Spleen (tissue), 11 donors: ENCODE data around the gene UBE2L6. TPM values are rescaled to one million over a fixed set of nuclear protein-coding genes. Genes with fewer than 3 reads are reported as not detected.
A peak's percentile ranks its signal among the peaks of the same experiment; 100 is the strongest.

Experiments used
- DNase-seq: peaks from one replicate; pipeline ENCODE4 v3.0.0-alpha.2; 2020
- H3K27ac ChIP-seq, 8 donors: fragments of 200-600 bp; sonication (generic) in 7 of 8; 1 replicate in 4 of 8; 2 replicates in 4 of 8; pipeline versions ENCODE4 v1.5.0 to v1.8.0; 2016 to 2021; ENCODE audit warnings: inconsistent platforms in 4 of 8, mild to moderate bottlenecking in 4 of 8, moderate library complexity in 1 of 8
- H3K27me3 ChIP-seq, 7 donors: fragments of 200-600 bp; sonication (generic) in 6 of 7; replicated peaks in 1 of 7; 1 replicate in 4 of 7; 2 replicates in 3 of 7; pipeline versions ENCODE4 v1.5.0 to v1.8.0; 2016 to 2021; ENCODE audit warnings: inconsistent platforms in 3 of 7, mild to moderate bottlenecking in 1 of 7
- H3K36me3 ChIP-seq, 6 donors: fragments of 200-600 bp; sonication (generic) in 5 of 6; 1 replicate in 4 of 6; 2 replicates in 2 of 6; pipeline versions ENCODE4 v1.5.0 to v1.8.0; 2016 to 2021; ENCODE audit warnings: inconsistent platforms in 2 of 6
- H3K4me1 ChIP-seq, 6 donors: fragments of 200-600 bp; sonication (generic) in 5 of 6; 1 replicate in 3 of 6; 2 replicates in 3 of 6; pipeline versions ENCODE4 v1.5.0 to v1.8.0; 2016 to 2021; ENCODE audit warnings: inconsistent platforms in 3 of 6
- H3K4me3 ChIP-seq, 8 donors: fragments of 200-600 bp; sonication (generic) in 7 of 8; 1 replicate in 4 of 8; 2 replicates in 4 of 8; pipeline versions ENCODE4 v1.5.0 to v1.8.0; 2016 to 2021; ENCODE audit warnings: inconsistent platforms in 4 of 8, mild to moderate bottlenecking in 4 of 8, moderate library complexity in 2 of 8
- H3K9me3 ChIP-seq, 8 donors: fragments of 200-600 bp; sonication (generic) in 7 of 8; 1 replicate in 4 of 8; 2 replicates in 4 of 8; pipeline versions ENCODE4 v1.5.0 to v1.8.0; 2016 to 2021; ENCODE audit warnings: inconsistent platforms in 4 of 8
- CTCF ChIP-seq, 11 experiments: fragments of 200-600 bp in 7 of 11; fragments of 450-650 bp in 4 of 11; sonication (generic) in 4 of 11; IDR thresholded peaks in 8 of 11; conservative IDR thresholded peaks in 3 of 11; 1 replicate in 7 of 11; 2 replicates in 4 of 11; pipeline versions ENCODE4 v1.4.0 to v1.8.0; 2016 to 2021; ENCODE audit warnings: antibody characterized with exemption in 11 of 11, inconsistent platforms in 4 of 11, mild to moderate bottlenecking in 1 of 11
- POLR2A ChIP-seq, 3 donors: fragments of 450-650 bp; IDR thresholded peaks; one replicate each; pipeline ENCODE4 v1.5.1; 2017; ENCODE audit warnings: antibody characterized with exemption in 3 of 3, mild to moderate bottlenecking in 1 of 3
- POLR2AphosphoS5 ChIP-seq, 3 donors: sonication (generic); formaldehyde crosslinking; IDR thresholded peaks; one replicate each; pipeline ENCODE4 v1.5.1; 2017; ENCODE audit warnings: antibody characterized with exemption in 3 of 3
- WGBS, 5 donors: extraction: QIAGEN DNeasy Blood & Tissue Kit in 3 of 5; methylation state at CpG; one replicate each; pipeline versions ENCODE4 v1.1.5 to v1.1.7; 2013 to 2018; 5-methylcytosine and 5-hydroxymethylcytosine counted together
- intact Hi-C: fragments of 100-400 bp; cut with DNase I; formaldehyde crosslinking; loops from one replicate; pipeline ENCODE4 v1.15.0; 2023; ENCODE audit warnings: low total_unique reads
- polyA plus RNA-seq, 3 donors: library from polyadenylated mRNA; stranded (reverse); fragments of 200-250 nt; gene quantifications; one replicate each; pipeline ENCODE4 v1.2.1, GENCODE V29; 2013
- total RNA-seq, 7 donors: library from RNA; depleted of rRNA in 3 of 7; stranded (reverse); fragments of >200 nt in 3 of 7; fragmentation: NEBNext Ultra II Directional in 4 of 7; extraction: Animal tissue kit (Norgen Biotek cat#: 25700) in 4 of 7; gene quantifications; one replicate each; pipeline versions ENCODE4 v1.1.0 to v1.2.1, GENCODE V29; 2016 to 2021
- donor health status: healthy with polysubstance abuse.
- donor health status: DM: no; HTN: no; CAD: no; lungs with moderate emphysema.
- donor health status: DM: no; HTN: no; CAD: no.
- donor health status: Bipolar disorder and iron deficiency.
- donor health status: healthy.
- donor health status: DM: no; HTN: no; CAD: no.
- donor health status: DM: yes; HTN: yes; CAD: no.

Gene UBE2L6
- total and polyA plus RNA-seq, 10 donors = 46.8 to 137 (median 110) TPM

GRCh38 chr11:57588046-57588710, 20.7 kb upstream of the UBE2L6 start:
- Histone ChIP-seq H3K9me3 (no peaks in the 10 kb centered on the region), H3K36me3 (no peaks in the 10 kb centered on the region), H3K4me3 (no peak overlapping the region), H3K27ac (no peak overlapping the region), H3K4me1 (no peaks in the 10 kb centered on the region), H3K27me3 (no peaks in the 10 kb centered on the region)
- TF ChIP-seq POLR2AphosphoS5 (IDR thresholded peaks at IDR 0.05) = no peak
- no peak for TF ChIP-seq CTCF (IDR thresholded peaks at IDR 0.05 in 8 of 11, conservative IDR thresholded peaks at IDR 0.05 in 3 of 11)
- no peak for TF ChIP-seq POLR2A (IDR thresholded peaks at IDR 0.05)
- 69 to 85% (median 70%) methylated on average over 3 of the region's 3 CpGs for WGBS, 5 donors
- no peak for DNase-seq
- intact Hi-C loops = no loop called here

- no peak for TF ChIP-seq POLR2A (IDR thresholded peaks at IDR 0.05)
- WGBS, 5 donors = 40 to 50% (median 46%) methylated on average over 2 of the region's 2 CpGs
- no peaks in the 10 kb centered on the region for H3K27me3 ChIP-seq
- DNase-seq = peak; percentile 13
- intact Hi-C loops = no loop called here
- no peak overlapping the region for H3K27ac ChIP-seq
- H3K4me3 ChIP-seq = no peak overlapping the region
- H3K36me3 ChIP-seq = no peaks in the 10 kb centered on the region
- no peaks in the 10 kb centered on the region for H3K4me1 ChIP-seq
- no peaks in the 10 kb centered on the region for H3K9me3 ChIP-seq
Observed at GRCh38 chr11:57586711-57587245, 19.3 kb upstream of the UBE2L6 start.

GRCh38 chr11:57585301-57585700, 17.8 kb upstream of the UBE2L6 start:
- DNase-seq = peak; percentile 9
- Histone ChIP-seq H3K9me3 (no peaks in the 10 kb centered on the region), H3K27me3 (no peaks in the 10 kb centered on the region), H3K27ac (no peak overlapping the region), H3K36me3 (no peaks in the 10 kb centered on the region), H3K4me3 (no peak overlapping the region), H3K4me1 (no peaks in the 10 kb centered on the region)
- intact Hi-C loops = no loop called here
- TF ChIP-seq POLR2AphosphoS5 (IDR thresholded peaks at IDR 0.05) (no peak), POLR2A (IDR thresholded peaks at IDR 0.05) (no peak), CTCF (IDR thresholded peaks at IDR 0.05 in 8 of 11, conservative IDR thresholded peaks at IDR 0.05 in 3 of 11) (no peak)

DNA sequence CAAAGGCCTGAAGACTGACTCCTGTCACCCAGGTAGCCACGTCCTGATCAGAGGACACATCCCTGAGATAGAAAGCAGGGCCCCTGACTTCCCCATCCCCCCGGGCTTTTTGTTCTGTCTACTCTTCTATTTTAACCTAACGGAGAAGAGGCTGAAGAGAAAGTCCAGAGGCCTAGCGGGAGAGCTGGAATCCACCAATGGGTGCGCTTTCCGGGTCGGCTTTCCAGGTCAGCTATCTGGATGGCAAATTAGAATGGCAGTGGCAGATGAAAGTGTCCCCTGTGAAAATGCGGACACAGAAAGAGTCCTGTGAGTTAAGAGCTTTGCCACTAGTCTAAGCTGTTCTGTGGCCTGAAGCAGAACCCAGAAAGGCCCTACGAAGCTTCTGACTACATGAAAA, 16.9 kb upstream of the UBE2L6 start:
- intact Hi-C loops = no loop called here
- WGBS, 5 donors = 84 to 90% (median 85%) methylated on average over 9 of the region's 9 CpGs
- TF ChIP-seq CTCF (IDR thresholded peaks at IDR 0.05 in 8 of 11, conservative IDR thresholded peaks at IDR 0.05 in 3 of 11) = no peak

More for the DNA sequence above, 16.9 kb upstream of the UBE2L6 start:
- H3K4me3 ChIP-seq = no peak overlapping the region
- no peak overlapping the region for H3K27ac ChIP-seq
- H3K4me1 ChIP-seq = no peaks in the 10 kb centered on the region
- H3K9me3 ChIP-seq = no peaks in the 10 kb centered on the region
- no peaks in the 10 kb centered on the region for H3K36me3 ChIP-seq
- no peaks in the 10 kb centered on the region for H3K27me3 ChIP-seq
- peak; percentile 10 for DNase-seq
